Parathyroid adenoma (tissue), 2 donors: ENCODE results near the gene CEP72.

Source experiments
- H2AFZ ChIP-seq: fragments of 300-600 bp; sonication (generic); one replicate; pipeline ENCODE4 v1.7.0; 2017; ENCODE audit warnings: antibody characterized with exemption, mild to moderate bottlenecking
- H3K27ac ChIP-seq: fragments of 300-600 bp; sonication (generic); one replicate; pipeline ENCODE4 v1.7.0; 2017
- H3K27me3 ChIP-seq: fragments of 300-600 bp; sonication (generic); one replicate; pipeline ENCODE4 v1.7.0; 2017; ENCODE audit warnings: low read length; ENCODE audit not compliant: control insufficient read depth, insufficient read depth
- H3K36me3 ChIP-seq: fragments of 300-600 bp; sonication (generic); one replicate; pipeline ENCODE4 v1.7.0; 2017; ENCODE audit warnings: low read length; ENCODE audit not compliant: control insufficient read depth, insufficient read depth
- H3K4me1 ChIP-seq: fragments of 300-600 bp; sonication (generic); one replicate; pipeline ENCODE4 v1.7.0; 2017; ENCODE audit warnings: control low read depth
- H3K4me2 ChIP-seq: fragments of 300-600 bp; sonication (generic); one replicate; pipeline ENCODE4 v1.7.0; 2017; ENCODE audit warnings: low read length
- H3K4me3 ChIP-seq: fragments of 300-600 bp; sonication (generic); one replicate; pipeline ENCODE4 v1.7.0; 2017; ENCODE audit warnings: low read depth, low read length
- H3K79me2 ChIP-seq: fragments of 300-600 bp; sonication (generic); one replicate; pipeline ENCODE4 v1.7.0; 2017; ENCODE audit warnings: control low read depth
- H3K9ac ChIP-seq: fragments of 300-600 bp; sonication (generic); one replicate; pipeline ENCODE4 v1.7.0; 2017; ENCODE audit warnings: mild to moderate bottlenecking
- H3K9me3 ChIP-seq: fragments of 300-600 bp; sonication (generic); one replicate; pipeline ENCODE4 v1.7.0; 2017; ENCODE audit warnings: low read length; ENCODE audit not compliant: control insufficient read depth
- CTCF ChIP-seq: fragments of 300-600 bp; sonication (generic); IDR thresholded peaks from one replicate; pipeline ENCODE4 v1.7.0; 2017; ENCODE audit warnings: antibody characterized with exemption, mild to moderate bottlenecking
- donor health status: primary hyperparathyroidism.

The CEP72 gene

GRCh38 chr5:661891-662750 lies 50.0 kb downstream of the CEP72 start:
- Histone ChIP-seq H3K27me3 (no peaks in the 10 kb centered on the region), H3K4me3 (no peak overlapping the region), H3K4me2 (no peak overlapping the region), H3K79me2 (no peaks in the 10 kb centered on the region), H3K9ac (no peak overlapping the region), H3K27ac (no peak overlapping the region), H3K4me1 (no peaks in the 10 kb centered on the region), H3K9me3 (no peaks in the 10 kb centered on the region), H2AFZ (no peak overlapping the region), H3K36me3 (no peaks in the 10 kb centered on the region)
- TF ChIP-seq CTCF = no peak

- Histone ChIP-seq H3K27ac (no peak overlapping the region), H3K4me2 (no peak overlapping the region), H3K4me3 (no peak overlapping the region), H3K4me1 (no peaks in the 10 kb centered on the region), H3K9ac (no peak overlapping the region), H3K36me3 (no peaks in the 10 kb centered on the region), H3K79me2 (no peaks in the 10 kb centered on the region), H2AFZ (no peak overlapping the region), H3K27me3 (no peaks in the 10 kb centered on the region), H3K9me3 (no peaks in the 10 kb centered on the region)
- no peak for TF ChIP-seq CTCF
Observed at GRCh38 chr5:662751-663435, 50.8 kb downstream of the CEP72 start.

GRCh38 chr5:663436-664342 lies 51.5 kb downstream of the CEP72 start:
- no peaks in the 10 kb centered on the region for H3K79me2 ChIP-seq
- no peaks in the 10 kb centered on the region for H3K36me3 ChIP-seq
- H2AFZ ChIP-seq = no peak overlapping the region
- no peaks in the 10 kb centered on the region for H3K27me3 ChIP-seq
- H3K4me2 ChIP-seq = no peak overlapping the region
- H3K27ac ChIP-seq = no peak overlapping the region
- no peak for TF ChIP-seq CTCF
- no peak overlapping the region for H3K9ac ChIP-seq
- H3K4me3 ChIP-seq = no peak overlapping the region
- no peaks in the 10 kb centered on the region for H3K4me1 ChIP-seq
- no peaks in the 10 kb centered on the region for H3K9me3 ChIP-seq

- Histone ChIP-seq H3K27me3 (no peaks in the 10 kb centered on the region), H3K4me2 (no peak overlapping the region), H3K4me3 (no peak overlapping the region), H3K27ac (no peak overlapping the region), H3K9me3 (no peaks in the 10 kb centered on the region), H2AFZ (no peak overlapping the region), H3K9ac (no peak overlapping the region), H3K79me2 (no peaks in the 10 kb centered on the region), H3K4me1 (no peaks in the 10 kb centered on the region), H3K36me3 (no peaks in the 10 kb centered on the region)
- no peak for TF ChIP-seq CTCF
Observed at GRCh38 chr5:664343-664993, 52.3 kb downstream of the CEP72 start.
